ENCODE measurements around the gene TSHZ2.
"Not testable (repeated sequence)": the region's sequence is repeated elsewhere in the genome, so short reads cannot be mapped to it uniquely, and the experiment has no call there.

TSHZ2 gene

DNA sequence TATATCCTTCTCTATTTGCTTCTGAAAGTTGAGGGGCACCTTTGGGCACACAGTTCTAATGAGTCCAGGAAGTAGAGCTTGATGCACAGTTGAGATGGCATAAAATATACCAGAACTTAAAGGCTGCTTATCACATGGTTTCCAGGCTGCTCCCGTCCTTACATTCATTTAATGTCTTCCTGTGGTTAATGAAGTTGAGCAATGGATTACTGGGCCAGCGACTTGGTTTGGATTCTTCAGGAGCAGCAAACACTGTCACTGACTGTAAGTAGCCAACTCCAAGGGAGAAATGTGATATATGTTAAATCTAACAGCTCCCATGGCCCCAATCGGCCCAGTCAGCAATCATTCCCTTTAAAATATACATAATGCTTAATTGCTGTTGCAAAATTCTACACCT lies 9.0 kb upstream of the TSHZ2 start:
- DNase-seq, result no peak

- no peak for DNase-seq
These were observed 8.0 kb upstream of the TSHZ2 start for GRCh38 chr20:52964131-52964530.

- DNase-seq, result no peak
These were observed 6.8 kb upstream of the TSHZ2 start for GRCh38 chr20:52965380-52965779.

- no peak for DNase-seq
These were observed 6.3 kb upstream of the TSHZ2 start for GRCh38 chr20:52965819-52966218.

GRCh38 chr20:52966543-52966942 lies 5.6 kb upstream of the TSHZ2 start:
- not testable (repeated sequence) for DNase-seq

DNA sequence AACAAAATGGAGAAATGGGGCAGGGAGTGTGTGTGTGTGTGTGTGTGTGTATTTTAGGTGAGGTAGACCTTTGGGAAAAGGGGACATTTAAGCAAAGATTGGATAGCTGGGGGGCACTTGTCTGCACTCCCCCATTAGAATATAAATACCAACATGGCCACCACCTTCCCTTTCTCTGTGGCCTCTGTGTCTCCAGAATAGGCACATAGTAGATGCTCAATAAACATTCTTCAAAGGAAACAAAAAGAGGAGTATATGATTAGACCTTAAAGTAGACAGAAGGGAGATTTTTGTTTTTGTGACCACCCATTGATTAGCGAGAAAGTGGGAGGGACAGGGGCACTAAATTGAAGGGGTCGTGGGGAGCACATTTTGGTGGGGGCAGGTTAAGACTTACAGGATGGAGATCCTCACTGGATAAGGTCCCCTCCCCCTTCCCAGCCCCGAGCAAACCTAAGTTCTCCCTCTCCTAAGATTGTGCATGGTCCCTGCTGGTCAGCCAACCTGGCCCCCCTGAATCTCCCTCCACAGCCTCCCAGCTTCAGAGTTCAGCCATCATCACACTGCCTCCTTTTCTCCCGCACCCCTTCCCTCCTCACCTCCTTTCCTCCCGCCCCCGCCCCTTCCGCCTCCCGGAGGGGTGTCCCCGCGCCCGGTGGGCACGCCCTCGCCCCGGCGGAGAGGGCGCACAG lies 514 bp upstream of the TSHZ2 start:
- no peak for DNase-seq

GRCh38 chr20:52972965-52973819 lies 1.0 kb downstream of the TSHZ2 start:
- DNase-seq, result no peak

DNA sequence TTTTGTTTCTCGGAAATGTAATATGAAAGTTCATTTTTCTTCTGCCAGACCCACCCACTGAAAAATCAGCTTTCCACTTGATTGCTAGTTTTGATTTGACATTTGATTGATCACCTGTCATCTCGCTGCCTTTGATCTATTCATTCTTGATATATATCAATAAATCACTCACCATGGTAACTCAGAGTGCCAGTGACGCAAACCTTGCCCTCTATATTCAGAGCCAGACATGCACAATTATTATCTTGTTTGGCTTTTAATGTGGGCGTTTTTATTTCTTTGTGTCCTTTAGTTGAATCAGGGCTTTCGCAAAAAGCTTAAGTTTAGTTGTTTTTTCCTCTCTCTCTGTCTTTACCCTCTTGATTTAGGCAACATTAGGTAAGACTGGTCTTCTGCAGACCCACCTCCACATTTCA lies 2.0 kb downstream of the TSHZ2 start:
- DNase-seq, result no peak

GRCh38 chr20:52975029-52975732 lies 3.0 kb downstream of the TSHZ2 start:
- no peak for DNase-seq

DNA sequence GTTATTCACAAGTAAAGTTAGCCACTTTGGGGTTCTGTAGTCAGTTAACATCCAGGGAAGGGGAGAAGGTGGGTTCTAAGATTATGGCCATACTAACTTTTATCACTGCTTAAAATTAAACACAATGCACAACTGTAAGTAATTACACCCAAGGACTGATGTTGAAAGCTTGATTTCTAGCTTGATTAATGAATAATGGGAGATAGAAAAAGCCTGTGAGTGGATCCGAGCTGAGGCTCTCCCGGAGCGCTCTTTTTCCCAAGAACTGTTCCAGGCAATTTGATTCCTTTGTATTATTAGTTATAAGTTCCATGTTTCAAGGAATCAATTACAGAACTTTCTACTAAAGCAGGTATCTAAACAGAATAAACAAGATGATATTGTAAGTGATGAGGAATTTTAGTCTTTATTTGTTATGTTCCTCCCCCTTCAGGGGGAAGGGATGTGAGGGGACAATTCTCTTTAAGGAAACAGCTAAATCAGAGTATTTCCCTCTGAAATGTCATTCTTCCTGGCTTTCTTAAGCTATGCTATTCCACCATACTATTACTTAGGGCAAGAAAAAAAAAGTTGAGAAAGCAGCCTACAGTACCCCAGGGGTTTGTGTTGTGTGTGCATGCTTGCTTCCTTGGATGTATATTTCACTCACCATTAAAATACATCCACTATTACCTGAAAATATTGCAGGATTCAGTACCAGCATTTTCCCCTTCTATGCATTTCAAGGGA lies 3.8 kb downstream of the TSHZ2 start:
- DNase-seq, result no peak

DNA sequence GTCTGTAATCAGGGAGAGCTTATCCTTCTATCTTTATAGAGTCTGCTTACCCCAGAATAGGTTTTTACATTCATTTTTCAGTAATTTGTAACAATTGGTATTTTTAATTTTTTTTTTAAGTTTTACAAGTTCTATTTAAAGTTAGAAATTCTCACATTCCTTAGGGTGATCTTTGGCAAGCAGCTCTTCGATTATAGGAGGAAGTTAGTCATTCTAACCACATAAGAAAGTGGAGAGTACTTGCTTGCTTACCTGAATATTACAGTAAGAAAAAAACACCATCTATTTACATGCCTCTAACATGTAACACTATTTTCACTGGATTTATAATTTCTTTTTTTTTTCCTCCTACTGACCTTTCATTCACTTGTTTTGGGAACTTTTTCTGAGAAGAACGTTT lies 6.7 kb downstream of the TSHZ2 start:
- DNase-seq, result no peak

DNA sequence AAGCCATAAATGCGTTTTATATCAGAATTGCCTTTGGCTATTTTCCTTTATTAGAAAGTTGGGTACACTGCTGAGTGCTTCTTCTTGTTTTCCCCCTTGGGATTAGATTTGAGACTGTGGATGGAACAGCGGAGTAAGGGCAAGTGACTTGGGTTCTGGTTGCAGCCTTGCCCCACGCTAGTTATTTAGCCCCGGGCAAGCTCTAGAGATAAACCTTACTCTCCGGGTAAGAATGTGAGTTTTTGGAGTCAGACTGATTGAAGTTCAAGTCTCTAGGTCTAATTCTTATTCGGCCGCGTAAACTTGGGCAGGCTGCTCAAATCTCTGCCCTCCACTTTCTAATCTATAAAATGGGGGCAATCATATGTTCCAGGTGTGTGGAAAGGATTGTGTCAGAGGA lies 8.9 kb downstream of the TSHZ2 start:
- DNase-seq, result no peak

GRCh38 chr20:52983726-52984450 lies 11.7 kb downstream of the TSHZ2 start:
- no peak for DNase-seq

DNA sequence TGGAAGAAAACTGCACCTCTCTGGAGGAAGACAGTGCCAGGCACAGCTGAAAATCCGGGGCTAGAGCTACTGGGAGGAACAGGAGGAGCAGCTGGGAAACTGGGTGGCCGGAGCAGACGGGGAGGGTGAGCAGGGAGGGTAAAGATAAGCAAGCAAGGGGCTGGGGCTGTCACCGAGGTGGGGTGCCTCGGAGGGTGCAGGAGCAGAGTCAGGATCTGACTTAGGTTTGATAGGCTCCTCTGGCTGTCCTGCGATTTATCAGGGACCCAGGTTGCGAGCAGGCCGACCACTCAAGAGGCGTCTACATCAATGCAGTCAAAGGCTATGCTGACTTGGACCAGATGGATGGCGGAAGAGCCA lies 12.3 kb downstream of the TSHZ2 start:
- DNase-seq, result no peak

DNA sequence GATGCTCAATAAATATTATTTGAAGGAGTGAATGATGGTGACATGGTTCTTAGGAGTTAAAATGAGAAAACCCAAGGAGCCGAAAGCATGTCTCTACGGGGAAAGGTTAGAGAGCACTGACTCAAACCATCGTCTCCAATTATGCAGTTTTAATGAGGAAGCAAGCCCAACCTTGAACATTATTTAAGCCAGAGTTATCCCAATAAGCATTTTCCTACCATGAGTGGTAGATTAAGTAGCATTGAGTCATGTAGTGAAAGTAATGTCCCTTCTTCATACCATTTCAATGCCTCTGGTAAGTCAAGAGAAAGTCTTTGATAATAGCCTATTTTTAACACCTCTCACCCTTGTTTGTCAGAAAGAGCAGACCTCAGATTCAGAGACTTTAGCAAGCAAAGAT lies 13.5 kb downstream of the TSHZ2 start:
- no peak for DNase-seq

DNA sequence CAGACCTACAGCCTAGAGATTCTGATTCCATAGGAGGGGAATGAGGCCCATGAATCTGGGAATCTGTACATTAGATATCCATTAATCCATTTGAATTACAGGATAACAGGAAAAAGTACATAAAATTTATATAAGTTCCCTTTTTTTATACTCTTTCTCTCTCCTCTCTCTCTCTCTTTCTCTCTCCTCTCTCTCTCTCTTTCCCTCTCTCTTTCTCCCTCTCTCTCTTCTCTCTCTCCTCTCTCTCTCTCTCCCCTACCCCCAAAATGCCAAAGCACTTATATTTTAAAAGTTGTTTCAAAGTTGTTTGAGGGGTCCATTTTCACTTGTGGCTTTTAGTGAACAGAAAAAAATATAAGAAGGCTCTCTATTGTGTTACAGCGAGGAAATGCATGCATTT lies 15.1 kb downstream of the TSHZ2 start:
- DNase-seq, result no peak

GRCh38 chr20:52991830-52992229 lies 19.7 kb downstream of the TSHZ2 start:
- no peak for DNase-seq

- DNase-seq, result no peak
These were observed 20.5 kb downstream of the TSHZ2 start for GRCh38 chr20:52992632-52993031.

DNA sequence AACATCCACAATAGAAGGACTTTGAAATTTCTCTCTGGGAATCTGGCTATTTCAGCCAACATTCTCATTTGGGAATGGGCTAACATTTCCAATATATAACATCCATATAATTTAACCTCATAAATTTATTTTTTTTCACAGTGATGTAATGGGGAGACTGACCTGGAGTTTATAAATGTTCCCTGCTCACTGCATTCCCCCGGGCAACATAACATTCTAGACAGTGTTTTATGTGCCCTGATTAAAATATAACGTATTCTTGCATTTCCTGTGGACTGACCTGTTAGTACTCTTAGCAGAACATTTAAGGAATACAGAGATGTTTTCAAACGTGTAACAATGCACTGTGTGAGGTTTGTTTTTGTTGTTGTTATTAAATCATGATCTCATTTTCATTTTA lies 20.9 kb downstream of the TSHZ2 start:
- DNase-seq, result no peak

DNA sequence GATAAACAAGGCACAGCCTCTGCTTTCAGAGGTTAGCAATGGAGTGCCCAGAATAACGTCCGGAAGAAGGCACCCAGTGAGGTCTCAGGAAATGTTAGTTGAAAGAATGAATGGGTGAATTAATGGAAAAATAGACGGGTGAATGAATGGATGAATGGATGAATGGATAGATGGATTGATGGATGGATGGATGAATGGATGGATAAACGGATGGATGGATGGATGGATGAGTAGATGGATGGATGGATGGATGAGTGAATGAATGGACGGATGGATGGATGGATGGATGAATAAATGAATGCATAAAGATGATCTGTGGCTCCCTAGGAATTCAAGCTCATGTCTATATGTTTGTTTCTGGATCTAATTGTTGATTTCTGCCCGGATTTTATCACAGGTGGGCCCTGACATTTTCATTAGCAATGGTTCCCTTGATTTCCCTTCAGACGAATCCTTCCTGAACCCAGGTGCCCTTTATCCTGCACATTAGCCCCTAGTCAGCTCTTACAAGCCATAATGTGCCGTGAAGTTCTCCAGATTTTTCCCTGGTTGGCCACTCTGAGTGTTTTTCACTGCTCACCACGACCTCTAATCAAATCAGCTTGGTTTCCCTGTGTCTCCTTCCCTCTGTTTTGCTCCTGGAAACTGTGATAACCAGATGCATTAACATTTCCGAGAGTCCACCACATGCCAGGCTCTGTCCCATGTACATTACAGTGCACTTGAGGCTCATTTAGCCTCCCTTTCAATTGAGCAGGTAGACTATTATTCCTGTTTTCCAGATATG lies 22.2 kb downstream of the TSHZ2 start:
- no peak for DNase-seq

- no peak for DNase-seq
These were observed 24.0 kb downstream of the TSHZ2 start for GRCh38 chr20:52996130-52996529.

DNA sequence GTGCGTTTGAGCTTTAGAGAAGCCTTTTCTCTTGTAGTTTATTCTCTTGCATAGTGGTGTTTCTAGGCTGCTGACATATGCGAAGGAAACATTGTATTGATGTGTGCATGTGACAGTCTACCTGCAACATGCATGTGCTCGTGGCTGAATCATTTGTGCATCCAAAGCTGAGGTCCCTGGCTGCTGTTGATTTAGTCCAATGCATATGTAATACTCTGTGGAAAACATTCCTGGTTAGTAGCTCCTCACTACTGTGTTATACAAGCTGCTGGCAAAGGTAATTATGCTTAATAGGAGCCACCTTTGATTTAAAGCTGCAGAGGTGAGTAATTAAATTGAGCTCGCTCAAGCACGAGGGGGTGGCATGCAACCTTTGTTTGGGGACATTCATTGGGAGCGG lies 24.5 kb downstream of the TSHZ2 start:
- DNase-seq, result no peak

Data from HCEC 1CT (cell line).